Activated T-cell treated with anti-CD3 and anti-CD28 coated beads, Interleukin-2, amount 50 U/mL, for 72 hours (primary cell): ENCODE data around the gene REXO4. TPM values are rescaled to one million over a fixed set of nuclear protein-coding genes. Genes with fewer than 3 reads are reported as not detected.
A peak's percentile ranks its signal among the peaks of the same experiment; 100 is the strongest.

Experiments used
- ATAC-seq, 2 donors: fragments of 150-1000 bp; cut with Tn5 transposase; replicated peaks in 1 of 2; 2 replicates each; pipeline ENCODE4 v1.10.0; 2021; ENCODE audit warnings: moderate library complexity in 2 of 2, mild to moderate bottlenecking in 1 of 2
- DNase-seq, 2 donors: peaks; one replicate each; pipeline ENCODE4 v3.0.0; 2021 to 2022; ENCODE audit warnings: mixed read lengths in 1 of 2
- H3K27ac Mint-ChIP-seq: one replicate; pipeline ENCODE4 v1.8.0; 2022; ENCODE audit warnings: mild to moderate bottlenecking, moderate library complexity, mixed read lengths
- H3K27me3 Mint-ChIP-seq: one replicate; pipeline ENCODE4 v1.8.0; 2022; ENCODE audit warnings: low read depth, mixed read lengths
- H3K36me3 Mint-ChIP-seq, 2 donors: one replicate each; pipeline ENCODE4 v1.8.0; 2022; ENCODE audit warnings: mixed read lengths in 2 of 2, mild to moderate bottlenecking in 1 of 2; ENCODE audit not compliant: insufficient read depth in 2 of 2
- H3K4me1 Mint-ChIP-seq: one replicate; pipeline ENCODE4 v1.8.0; 2022; ENCODE audit warnings: low read depth, mixed read lengths
- H3K4me3 Mint-ChIP-seq, 2 donors: one replicate each; pipeline ENCODE4 v1.8.0; 2022; ENCODE audit warnings: mild to moderate bottlenecking in 2 of 2, mixed read lengths in 2 of 2, moderate library complexity in 2 of 2
- H3K9me3 Mint-ChIP-seq, 2 donors: one replicate each; pipeline ENCODE4 v1.8.0; 2022; ENCODE audit warnings: mixed read lengths in 2 of 2
- total RNA-seq, 2 donors: library from RNA; stranded (reverse); gene quantifications; one replicate each; pipeline ENCODE4 v1.2.3, GENCODE V29; 2022

The REXO4 gene
- total RNA-seq, 2 donors from 2014 or later, result 22.9 to 25.0 TPM

GRCh38 chr9:133360400-133361393 is 57.1 kb downstream of the REXO4 start:
- DNase-seq, result peak in 1 of 2 donors; percentile 26
- peak overlapping the region in 1 of 2 donors; percentile 13 for H3K4me3 Mint-ChIP-seq

GRCh38 chr9:133359399-133360175 is 58.2 kb downstream of the REXO4 start:
- peak overlapping the region in 1 of 2 donors; percentile 24 for H3K4me3 Mint-ChIP-seq
- peaks cover 4 to 18% of the 10 kb centered on the region in 2 donors for H3K36me3 Mint-ChIP-seq

More at GRCh38 chr9:133360400-133361393, 57.1 kb downstream of the REXO4 start:
- Mint-ChIP-seq H3K27ac (peak overlapping the region; percentile 71), H3K36me3 (peaks cover 5 to 24% of the 10 kb centered on the region in 2 donors), H3K4me1 (peaks cover 61% of the 10 kb centered on the region), H3K9me3 (no peaks in the 10 kb centered on the region), H3K27me3 (no peaks in the 10 kb centered on the region)
- no peak for ATAC-seq

GRCh38 chr9:133357656-133358055 is 60.2 kb downstream of the REXO4 start:
- DNase-seq (no peak), ATAC-seq (no peak)
- Mint-ChIP-seq H3K4me3 (peak overlapping the region; percentile 82 to 89), H3K27me3 (no peaks in the 10 kb centered on the region), H3K9me3 (no peaks in the 10 kb centered on the region), H3K27ac (peak overlapping the region; percentile 87), H3K36me3 (peaks cover 3 to 5% of the 10 kb centered on the region in 2 donors), H3K4me1 (peaks cover 78% of the 10 kb centered on the region)

More at GRCh38 chr9:133359399-133360175, 58.2 kb downstream of the REXO4 start:
- Mint-ChIP-seq H3K27me3 (no peaks in the 10 kb centered on the region), H3K9me3 (no peaks in the 10 kb centered on the region), H3K4me1 (peaks cover 72% of the 10 kb centered on the region), H3K27ac (peak overlapping the region; percentile 71)
- DNase-seq (peak; percentile 42 to 56), ATAC-seq (peak in 1 of 2 donors; percentile 4)

- Mint-ChIP-seq H3K27me3 (no peaks in the 10 kb centered on the region), H3K4me3 (peak within 1 kb of the TSS; percentile 91), H3K4me1 (peaks cover 82% of the 10 kb centered on the region), H3K9me3 (no peaks in the 10 kb centered on the region), H3K27ac (peak within 1 kb of the TSS; percentile 87), H3K36me3 (peaks cover 5 to 6% of the 10 kb centered on the region in 2 donors)
- peak; percentile 93 to 94 for DNase-seq
- ATAC-seq, result peak; percentile 74 to 79
These were observed 61.3 kb downstream of the REXO4 start, which contains the start of the genes SURF1 and SURF2 for GRCh38 chr9:133356391-133357091. Gene SURF1, minus strand, starts transcription at chr9:133356487. Its CDS starts 34 bp downstream, at chr9:133356453. Gene SURF2, plus strand, starts transcription at chr9:133356550. Its CDS starts 43 bp downstream, at chr9:133356593.

Other genes starting within 250 kb of the REXO4 start
- not detected for gene OBP2B, start 208.8 kb downstream of the REXO4 start, total RNA-seq
- not detected for gene ABO, start 142.8 kb downstream of the REXO4 start, total RNA-seq
- gene SURF6, start 81.8 kb downstream of the REXO4 start, total RNA-seq, result 10 to 100 TPM; 13.7 to 14.0 TPM
- 10 to 100 TPM; 27.4 to 31.5 TPM for gene MED22, start 69.9 kb downstream of the REXO4 start, total RNA-seq
- gene RPL7A, start 69.8 kb downstream of the REXO4 start, total RNA-seq, result 1,000 to 10,000 TPM; 2,529 to 2,856 TPM
- 10 to 100 TPM; 32.7 to 33.4 TPM for gene SURF1, start 61.5 kb downstream of the REXO4 start, total RNA-seq
- gene SURF2, start 61.5 kb downstream of the REXO4 start, total RNA-seq, result 10 to 100 TPM; 14.7 to 19.9 TPM
- gene SURF4, start 42.0 kb downstream of the REXO4 start, total RNA-seq, result 100 to 1,000 TPM; 426 to 494 TPM
- 1 to 10 TPM in 1 of 2 donors, under 1 TPM in 1; 0.88 to 1.3 TPM for gene STKLD1, start 41.6 kb downstream of the REXO4 start, total RNA-seq
- gene ADAMTS13, start 4.4 kb upstream of the REXO4 start, total RNA-seq, result 1 to 10 TPM; 3.9 to 4.7 TPM
- 1 to 10 TPM; 1.3 to 2.8 TPM for gene CACFD1, start 42.0 kb upstream of the REXO4 start, total RNA-seq
- gene SLC2A6, start 61.1 kb upstream of the REXO4 start, total RNA-seq, result 1 to 10 TPM; 2.0 to 2.6 TPM
- not detected for gene MYMK, start 106.9 kb upstream of the REXO4 start, total RNA-seq
- under 1 TPM; 0.07 to 0.17 TPM for gene ADAMTSL2, start 116.7 kb upstream of the REXO4 start, total RNA-seq
- gene FAM163B, start 191.4 kb upstream of the REXO4 start, total RNA-seq, result not detected
- gene DBH, start 218.4 kb upstream of the REXO4 start, total RNA-seq, result not detected